Endothelial cell of umbilical vein (primary cell): Measurements from ENCODE around the gene KANSL1. TPM values are rescaled to one million over a fixed set of nuclear protein-coding genes. Genes with fewer than 3 reads are reported as not detected.

ENCODE experiments used
- BruUV-seq: library from RNA; stranded (reverse); fragments of 400-500 nt; replicated peaks from 2 replicates; lab custom pipeline; 2021; lab: Mats Ljungman, UMichigan
- CTCF ChIA-PET: fragments of 300-600, 350-600 bp; sonication (Branson Sonifier 250); formaldehyde crosslinking; loops from one replicate; lab custom pipeline; 2021; ENCODE audit warnings: antibody characterized with exemption, inconsistent platforms; lab: Charles Lee
- POLR2A ChIA-PET: fragments of 300-600, 350-600 bp; sonication (Branson Sonifier 250); formaldehyde crosslinking; loops from one replicate; lab custom pipeline; 2021; ENCODE audit warnings: antibody characterized with exemption, inconsistent platforms; lab: Charles Lee
- DNase-seq: peaks from one replicate; pipeline ENCODE4 v3.0.0-alpha.2; 2011; ENCODE audit warnings: low read depth, low spot score
- FAIRE-seq: peaks from 2 replicates; lab custom pipeline; 2011; peaks lifted over from hg19 to GRCh38; lab: Jason Lieb, UNC
- H2AFZ ChIP-seq: 2 replicates; pipeline ENCODE4 v1.6.0; 2012; ENCODE audit warnings: low read depth, low read length, control low read depth, inconsistent platforms
- H3K27ac ChIP-seq: 2 replicates; pipeline ENCODE4 v1.5.1; 2011; ENCODE audit warnings: low read depth, mild to moderate bottlenecking, control low read depth, low read length, moderate library complexity; ENCODE audit not compliant: insufficient read depth
- H3K27me3 ChIP-seq, 2 experiments: 2 replicates each; pipeline versions ENCODE4 v1.6.0 to v1.6.1; 2011; ENCODE audit warnings: low read length in 2 of 2, mixed read lengths in 1 of 2; ENCODE audit not compliant: control insufficient read depth in 2 of 2, insufficient read depth in 2 of 2
- H3K36me3 ChIP-seq, 2 experiments: 2 replicates in 1 of 2; 3 replicates in 1 of 2; pipeline ENCODE4 v1.5.1; 2011; ENCODE audit warnings: low read length in 2 of 2, mild to moderate bottlenecking in 1 of 2, moderate library complexity in 1 of 2; ENCODE audit not compliant: control insufficient read depth in 2 of 2, insufficient read depth in 2 of 2; ENCODE audit errors: extremely low read depth in 1 of 2
- H3K4me1 ChIP-seq: 3 replicates; pipeline ENCODE4 v1.5.1; 2011; ENCODE audit warnings: mild to moderate bottlenecking, low read length; ENCODE audit not compliant: control insufficient read depth, insufficient read depth; ENCODE audit errors: extremely low read depth
- H3K4me2 ChIP-seq: 2 replicates; pipeline ENCODE4 v1.6.1; 2011; ENCODE audit warnings: low read length, control low read depth, mixed read lengths; ENCODE audit not compliant: insufficient read depth
- H3K4me3 ChIP-seq, 3 experiments: fragments of 200-600 bp in 1 of 3; sonication (generic), shearing (Covaris generic) in 1 of 3; replicated peaks in 1 of 3; 2 replicates each; pipeline ENCODE4 v1.5.1; 2011 to 2016; ENCODE audit warnings: control low read depth in 3 of 3, low read length in 3 of 3, mild to moderate bottlenecking in 2 of 3, inconsistent platforms in 1 of 3, low read depth in 1 of 3, moderate library complexity in 1 of 3; ENCODE audit not compliant: insufficient read depth in 1 of 3
- H3K79me2 ChIP-seq: 2 replicates; pipeline ENCODE4 v1.6.0; 2012; ENCODE audit warnings: low read length, inconsistent platforms; ENCODE audit not compliant: control insufficient read depth, insufficient read depth
- H3K9ac ChIP-seq: replicated peaks from 2 replicates; pipeline ENCODE3; 2011; ENCODE audit warnings: low read length, control low read depth; ENCODE audit not compliant: insufficient read depth; ENCODE audit errors: extremely low read depth
- H3K9me1 ChIP-seq: replicated peaks from 3 replicates; pipeline ENCODE4 v1.6.0; 2011; ENCODE audit warnings: mild to moderate bottlenecking, low read length; ENCODE audit not compliant: control insufficient read depth, insufficient read depth; ENCODE audit errors: extremely low read depth
- H3K9me3 ChIP-seq: replicated peaks from 2 replicates; pipeline ENCODE4 v1.5.1; 2012; ENCODE audit warnings: low read length, inconsistent platforms; ENCODE audit not compliant: control insufficient read depth, insufficient read depth
- H4K20me1 ChIP-seq: replicated peaks from 2 replicates; pipeline ENCODE3; 2011; ENCODE audit warnings: mild to moderate bottlenecking, low read length; ENCODE audit not compliant: control insufficient read depth, insufficient read depth; ENCODE audit errors: extremely low read depth
- CTCF ChIP-seq, 2 donors: IDR thresholded peaks; 1 replicate in 1 of 2; 2 replicates in 1 of 2; pipeline ENCODE4 v1.5.1; 2011; ENCODE audit warnings: low read length in 2 of 2, mild to moderate bottlenecking in 2 of 2, moderate library complexity in 2 of 2, control low read depth in 1 of 2, inconsistent platforms in 1 of 2, low read depth in 1 of 2; ENCODE audit not compliant: insufficient read depth in 1 of 2; ENCODE audit errors: extremely low read depth in 1 of 2
- EZH2 ChIP-seq: IDR thresholded peaks from 2 replicates; pipeline ENCODE4 v1.6.1; 2012; ENCODE audit warnings: borderline replicate concordance, low read depth, mild to moderate bottlenecking, moderate library complexity, low read length, inconsistent platforms; ENCODE audit not compliant: severe bottlenecking
- FOS ChIP-seq: IDR thresholded peaks from 2 replicates; pipeline ENCODE4 v1.6.1; 2011; ENCODE audit warnings: mild to moderate bottlenecking, low read length, moderate library complexity, borderline replicate concordance; ENCODE audit not compliant: insufficient read depth
- GATA2 ChIP-seq: IDR thresholded peaks from 2 replicates; pipeline ENCODE4 v1.7.0; 2011; ENCODE audit warnings: low read depth, mild to moderate bottlenecking, moderate library complexity, mixed read lengths, low read length; ENCODE audit not compliant: insufficient read length, insufficient read depth
- JUN ChIP-seq: IDR thresholded peaks from 2 replicates; pipeline ENCODE4 v1.6.1; 2011; ENCODE audit warnings: borderline replicate concordance, low read depth; ENCODE audit not compliant: insufficient read length, insufficient read depth
- MAX ChIP-seq: IDR thresholded peaks from 2 replicates; pipeline ENCODE4 v1.6.1; 2011; ENCODE audit not compliant: insufficient read depth, insufficient read length
- MYC ChIP-seq: IDR thresholded peaks from one replicate; pipeline ENCODE4 v1.6.1; 2011; ENCODE audit warnings: mild to moderate bottlenecking, low read depth, low read length
- POLR2A ChIP-seq: IDR thresholded peaks from 2 replicates; pipeline ENCODE4 v1.6.1; 2012; ENCODE audit warnings: low read depth, mild to moderate bottlenecking, control low read depth, low read length
- POLR2AphosphoS5 ChIP-seq: IDR thresholded peaks from 2 replicates; pipeline ENCODE4 v1.6.1; 2012; ENCODE audit warnings: low read depth, mild to moderate bottlenecking, control low read depth, low read length, moderate library complexity; ENCODE audit not compliant: insufficient read depth
- dilution Hi-C: fragments of 300-500 bp; cut with MboI; formaldehyde crosslinking; loops from one replicate; pipeline ENCODE4 v1.15.0; 2019; ENCODE audit warnings: low sequenced_read_pairs; ENCODE audit not compliant: extremely low pct_ligation_motif_present
- intact Hi-C: fragments of 100-400 bp; cut with micrococcal nuclease; formaldehyde crosslinking; loops from one replicate; pipeline ENCODE4 v1.10.0; 2022
- polyA plus RNA-seq, 4 experiments: library from polyadenylated mRNA; depleted of rRNA in 3 of 4; stranded (reverse) in 3 of 4; unstranded in 1 of 4; fragments of >200 nt; gene quantifications; 2 replicates each; pipeline versions ENCODE4 v1.2.1 to v1.2.3, GENCODE V29; 2011 to 2012; ENCODE audit warnings: missing spikeins in 1 of 4
- total RNA-seq: library from RNA; stranded (reverse); gene quantifications from 2 replicates; pipeline ENCODE4 v1.2.3, GENCODE V29; 2021

The KANSL1 gene
- total and polyA plus RNA-seq, 2 donors (not counting 3 experiments of a cell fraction or from before 2014, with no cell fraction given), result 29.1 to 74.0 TPM

DNA sequence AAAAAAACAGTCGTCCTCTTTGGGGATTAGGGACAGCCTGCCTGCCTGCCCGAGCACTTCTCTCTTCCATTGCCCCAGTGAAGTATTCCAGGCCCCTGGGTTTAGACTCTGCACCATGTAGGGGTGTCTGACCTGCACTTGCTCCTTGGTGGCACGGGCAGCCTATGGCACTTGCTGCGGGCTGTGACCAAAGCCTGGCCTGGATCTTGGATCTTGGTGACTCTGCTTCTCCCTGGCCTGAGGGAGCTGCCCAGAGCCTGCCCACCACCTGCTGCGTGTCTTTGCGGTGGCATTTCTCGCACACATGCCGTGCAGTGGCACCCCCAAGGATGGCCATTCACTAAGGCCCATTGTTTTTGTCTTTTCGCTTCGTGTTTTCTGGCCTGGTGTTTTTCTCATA is 200.3 kb downstream of the KANSL1 start:
- Histone ChIP-seq H3K27me3 (no peaks in the 10 kb centered on the region), H3K4me1 (no peaks in the 10 kb centered on the region), H3K79me2 (no peaks in the 10 kb centered on the region), H3K4me3 (no peak overlapping the region), H3K9me3 (no peaks in the 10 kb centered on the region), H3K9ac (no peak overlapping the region), H4K20me1 (no peaks in the 10 kb centered on the region), H3K27ac (no peak overlapping the region), H3K4me2 (no peak overlapping the region), H3K36me3 (no peaks in the 10 kb centered on the region), H3K9me1 (no peaks in the 10 kb centered on the region), H2AFZ (no peak overlapping the region)
- no TSS peak for BruUV-seq
- TF ChIP-seq EZH2 (no peak), MAX (no peak), POLR2A (no peak), GATA2 (no peak), CTCF (IDR thresholded peaks at IDR 0.05; ENCODE audit: extremely low read depth in 1 of 2, insufficient read depth in 1 of 2, low read depth in 1 of 2, low read length in 2 of 2) (no peak), FOS (no peak), JUN (no peak), MYC (no peak), POLR2AphosphoS5 (no peak)
- no peak for FAIRE-seq
- ChIA-PET POLR2A (no interaction called here), CTCF (no interaction called here)
- dilution Hi-C loops (no loop called here), intact Hi-C loops (no loop called here)
- no peak for DNase-seq
